RWPE1 (cell line): ENCODE data around the gene MRPL23.

Experiments used
- CTCF ChIA-PET: fragments of 350-600 bp; sonication (Branson Sonifier 250); formaldehyde crosslinking; extraction: SDS; loops from one replicate; lab custom pipeline; 2021; lab: Yijun Ruan, JAX
- POLR2A ChIA-PET: fragments of 400-600 bp; formaldehyde crosslinking; extraction: SDS; loops from one replicate; lab custom pipeline; 2020; ENCODE audit warnings: antibody characterized with exemption; ENCODE audit not compliant: low non-redundant PET; lab: Yijun Ruan, JAX
- DNase-seq: peaks from one replicate; pipeline ENCODE4 v3.0.0; 2012; ENCODE audit warnings: low spot score
- H3K27ac ChIP-seq: fragments of 450-650 bp; 2 replicates; pipeline ENCODE4 v1.5.1; 2017
- CTCF ChIP-seq: fragments of 450-650 bp; conservative IDR thresholded peaks from 2 replicates; pipeline ENCODE4 v1.5.1; 2017; ENCODE audit warnings: low read depth, mild to moderate bottlenecking

Gene MRPL23

GRCh38 chr11:1966531-1966930 lies 19.4 kb downstream of the MRPL23 start:
- no peak overlapping the region for H3K27ac ChIP-seq
- TF ChIP-seq CTCF, result no peak
- ChIA-PET POLR2A (no interaction called here), CTCF (interaction anchor here (1.1 to 1.5 kb wide), 3 partner anchors 14 to 273 kb away, joined by 3 to 4 read pairs (median 3); no protein-coding TSS in a partner anchor)
- DNase-seq, result no peak

DNA sequence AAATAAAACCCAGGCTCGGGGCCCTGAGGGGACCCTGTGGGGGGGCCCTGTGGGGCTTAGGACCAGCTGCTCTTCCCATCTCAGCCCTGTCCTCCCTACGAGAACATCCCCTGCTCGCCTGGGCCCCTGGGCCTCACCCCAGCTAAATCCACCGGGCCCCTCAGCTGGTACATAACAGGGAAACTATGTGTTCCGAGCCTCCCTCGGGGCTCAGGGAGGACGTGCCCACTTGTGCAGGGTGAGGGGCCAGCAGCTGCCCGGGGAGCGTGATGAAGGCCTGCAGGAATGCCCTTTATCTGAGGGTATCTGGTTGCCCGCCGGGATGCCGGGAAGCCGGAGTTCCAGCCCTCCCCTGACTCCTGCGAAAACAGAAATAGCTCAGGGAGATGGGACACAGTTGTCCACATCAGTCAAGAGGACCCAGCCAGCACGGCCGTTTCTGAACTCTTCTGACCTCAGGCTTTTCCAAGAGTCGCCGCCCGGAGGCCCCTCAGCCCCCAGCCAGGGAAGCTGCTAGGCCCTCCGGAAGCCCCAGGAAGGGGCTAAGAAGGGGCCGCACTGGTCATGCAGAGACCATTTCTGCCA lies 20.6 kb downstream of the MRPL23 start:
- no peak for TF ChIP-seq CTCF
- H3K27ac ChIP-seq, result no peak overlapping the region
- CTCF ChIA-PET, result interaction anchor here (0.6 to 2.2 kb wide), 5 partner anchors 12 to 274 kb away, joined by 3 to 9 read pairs (median 4); no protein-coding TSS in a partner anchor
- POLR2A ChIA-PET, result no interaction called here
- no peak for DNase-seq

- DNase-seq, result no peak
- H3K27ac ChIP-seq, result no peak overlapping the region
- ChIA-PET POLR2A (interaction anchor here (0.5 kb wide), 1 partner anchor 206 kb away, joined by 3 read pairs; no protein-coding TSS in a partner anchor), CTCF (interaction anchor here (0.9 to 2.2 kb wide), 4 partner anchors 14 to 183 kb away, joined by 3 to 9 read pairs (median 4); no protein-coding TSS in a partner anchor)
- TF ChIP-seq CTCF, result no peak
Measured at GRCh38 chr11:1968454-1969002, 21.4 kb downstream of the MRPL23 start.

DNA sequence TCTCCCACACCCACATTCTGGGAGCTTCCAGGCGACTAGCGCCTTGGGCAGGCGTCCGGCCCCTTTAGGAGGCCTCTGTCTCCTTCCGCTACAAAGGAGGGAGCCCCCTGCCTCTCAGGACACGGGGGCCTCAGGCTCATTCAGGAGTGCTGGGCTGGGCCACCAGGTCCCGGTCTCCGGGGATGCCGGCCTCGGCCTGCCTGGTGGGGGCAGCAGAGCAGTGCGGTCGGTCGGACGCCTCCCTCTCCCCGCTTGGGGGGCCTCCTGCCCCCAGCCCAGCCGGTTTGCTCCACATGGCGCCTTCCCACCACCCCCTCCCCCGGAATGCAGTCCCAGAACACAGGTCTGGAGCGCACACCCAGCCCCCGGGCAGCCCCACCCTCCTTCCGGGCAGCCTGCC lies 21.9 kb downstream of the MRPL23 start:
- DNase-seq, result no peak
- ChIA-PET CTCF (interaction anchor here (0.7 to 2.2 kb wide), 4 partner anchors 13 to 182 kb away, joined by 3 to 9 read pairs (median 4); no protein-coding TSS in a partner anchor), POLR2A (interaction anchor here (0.5 to 0.6 kb wide), 2 partner anchors 174 to 207 kb away, joined by 3 to 6 read pairs; no protein-coding TSS in a partner anchor)
- H3K27ac ChIP-seq, result no peak overlapping the region
- TF ChIP-seq CTCF, result no peak

DNA sequence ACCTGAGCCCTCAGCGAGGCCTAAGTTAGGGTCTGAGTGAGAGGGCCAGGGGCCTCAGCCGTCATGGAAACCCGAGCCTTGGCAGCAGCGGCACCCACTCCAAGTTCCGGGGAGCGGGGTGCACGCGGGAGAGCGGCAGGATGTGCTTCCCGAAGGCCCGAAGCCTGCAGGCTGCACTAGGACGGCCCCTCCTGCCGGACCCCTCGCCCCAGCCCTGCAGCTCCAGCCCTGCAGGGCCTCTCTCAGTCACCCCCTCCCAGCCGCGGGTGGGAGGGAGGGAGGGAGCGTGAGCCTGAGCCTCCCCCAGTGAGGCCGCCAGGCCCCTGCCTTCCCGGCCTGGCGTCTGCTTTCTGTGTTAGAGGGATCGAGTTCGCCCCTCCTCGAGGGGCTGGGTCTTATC lies 22.6 kb downstream of the MRPL23 start:
- DNase-seq, result no peak
- no peak overlapping the region for H3K27ac ChIP-seq
- ChIA-PET POLR2A (no interaction called here), CTCF (interaction anchor here (0.7 to 1.4 kb wide), 3 partner anchors 13 to 87 kb away, joined by 3 to 4 read pairs (median 3); no protein-coding TSS in a partner anchor)
- TF ChIP-seq CTCF, result no peak

DNA sequence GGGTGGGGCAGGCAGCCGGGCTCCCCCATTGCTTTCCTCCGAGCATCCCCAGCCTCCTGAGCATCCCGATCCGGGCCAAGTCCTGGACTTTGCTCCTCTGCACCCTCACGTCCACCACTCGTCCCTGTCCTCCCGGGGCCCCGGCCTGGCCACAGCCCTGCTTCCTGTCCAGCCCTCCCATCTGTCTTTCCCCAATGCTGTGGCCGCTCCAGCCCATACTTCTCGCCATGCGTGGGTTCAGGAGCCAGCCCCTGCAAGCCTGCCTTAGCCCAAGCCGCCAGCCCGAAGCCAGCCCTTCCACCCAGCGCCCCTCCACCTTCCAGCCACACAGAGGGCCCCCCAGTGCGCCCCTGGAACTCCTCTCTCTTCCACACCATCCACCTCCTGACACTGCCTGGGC lies 23.8 kb downstream of the MRPL23 start:
- no peak overlapping the region for H3K27ac ChIP-seq
- no peak for DNase-seq
- TF ChIP-seq CTCF, result no peak
- ChIA-PET POLR2A (no interaction called here), CTCF (interaction anchor here (1.1 kb wide), 1 partner anchor 65 kb away, joined by 3 read pairs; no protein-coding TSS in a partner anchor)
